Glutamatergic neuron (in vitro differentiated cells): ENCODE data around the gene PPP3R1. TPM values are rescaled to one million over a fixed set of nuclear protein-coding genes. Genes with fewer than 3 reads are reported as not detected.

Source experiments
- DNase-seq: peaks from one replicate; pipeline ENCODE4 v3.0.0; 2022
- H3K27ac Mint-ChIP-seq: one replicate; pipeline ENCODE4 v1.8.0; 2020; ENCODE audit warnings: mild to moderate bottlenecking, mixed read lengths, inconsistent platforms; ENCODE audit not compliant: unreplicated experiment
- H3K27me3 Mint-ChIP-seq: one replicate; pipeline ENCODE4 v1.8.0; 2020; ENCODE audit warnings: mild to moderate bottlenecking, moderate library complexity, mixed read lengths, inconsistent platforms; ENCODE audit not compliant: unreplicated experiment
- H3K36me3 Mint-ChIP-seq: one replicate; pipeline ENCODE4 v1.8.0; 2020; ENCODE audit warnings: mild to moderate bottlenecking, mixed read lengths, inconsistent platforms; ENCODE audit not compliant: unreplicated experiment
- H3K4me1 Mint-ChIP-seq: one replicate; pipeline ENCODE4 v1.8.0; 2020; ENCODE audit warnings: mild to moderate bottlenecking, low read depth, mixed read lengths, inconsistent platforms; ENCODE audit not compliant: unreplicated experiment
- H3K4me3 Mint-ChIP-seq: one replicate; pipeline ENCODE4 v1.8.0; 2020; ENCODE audit warnings: mild to moderate bottlenecking, mixed read lengths, inconsistent platforms; ENCODE audit not compliant: unreplicated experiment
- H3K9me3 Mint-ChIP-seq: one replicate; pipeline ENCODE4 v1.8.0; 2020; ENCODE audit warnings: mild to moderate bottlenecking, moderate library complexity, mixed read lengths, inconsistent platforms; ENCODE audit not compliant: unreplicated experiment
- total RNA-seq: library from RNA; stranded (reverse); fragmentation: NEBNext Ultra II Directional; extraction: Animal tissue kit (Norgen Biotek cat#: 25700); gene quantifications from one replicate; pipeline ENCODE4 v1.2.1, GENCODE V29; 2021; ENCODE audit not compliant: unreplicated experiment
- TF ChIP-seq, protein P1 (sequence below): fragments of 200-600 bp; sonication (generic); IDR thresholded peaks from one replicate; pipeline ENCODE4 v1.5.0; 2021; ENCODE audit not compliant: partially characterized antibody, unreplicated experiment

PPP3R1 gene
- total RNA-seq, 1 donor from 2014 or later: 53.4 TPM

DNA sequence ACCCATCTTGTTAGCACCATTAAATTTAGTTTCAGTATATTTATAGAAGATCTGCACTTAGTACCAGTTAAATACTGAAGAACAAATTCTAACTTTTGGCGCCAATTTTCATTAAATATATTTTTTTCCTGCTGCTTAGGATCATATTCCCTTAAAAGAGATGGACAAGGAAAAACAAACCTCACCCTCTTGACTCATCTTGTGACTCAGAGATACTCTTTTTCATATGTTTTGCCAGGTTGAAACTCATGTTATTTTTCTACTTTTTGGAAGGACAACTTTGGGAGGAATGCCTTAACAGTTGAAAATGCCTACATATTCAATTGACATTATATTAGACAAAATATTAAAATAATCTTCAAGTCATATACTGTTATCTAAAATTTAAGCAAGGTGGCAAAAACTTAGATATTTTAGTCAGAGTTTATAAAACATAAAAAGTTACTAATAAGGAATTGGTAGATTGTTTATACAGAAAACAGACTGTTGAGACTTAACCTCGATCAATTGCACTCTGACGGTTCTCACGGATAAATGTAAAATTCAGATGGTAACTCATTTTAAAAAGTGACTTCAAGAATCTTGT lies 58.5 kb downstream of the PPP3R1 start:
- Mint-ChIP-seq H3K4me1 (no peaks in the 10 kb centered on the region), H3K27ac (no peak overlapping the region), H3K36me3 (no peaks in the 10 kb centered on the region)

GRCh38 chr2:68193144-68193543 lies 59.2 kb downstream of the PPP3R1 start:
- Mint-ChIP-seq H3K36me3 (no peaks in the 10 kb centered on the region), H3K27ac (no peak overlapping the region), H3K4me3 (no peak overlapping the region), H3K9me3 (peaks cover 1% of the 10 kb centered on the region), H3K4me1 (peaks cover under 1% of the 10 kb centered on the region), H3K27me3 (no peaks in the 10 kb centered on the region)
- TF ChIP-seq, protein P1, sequence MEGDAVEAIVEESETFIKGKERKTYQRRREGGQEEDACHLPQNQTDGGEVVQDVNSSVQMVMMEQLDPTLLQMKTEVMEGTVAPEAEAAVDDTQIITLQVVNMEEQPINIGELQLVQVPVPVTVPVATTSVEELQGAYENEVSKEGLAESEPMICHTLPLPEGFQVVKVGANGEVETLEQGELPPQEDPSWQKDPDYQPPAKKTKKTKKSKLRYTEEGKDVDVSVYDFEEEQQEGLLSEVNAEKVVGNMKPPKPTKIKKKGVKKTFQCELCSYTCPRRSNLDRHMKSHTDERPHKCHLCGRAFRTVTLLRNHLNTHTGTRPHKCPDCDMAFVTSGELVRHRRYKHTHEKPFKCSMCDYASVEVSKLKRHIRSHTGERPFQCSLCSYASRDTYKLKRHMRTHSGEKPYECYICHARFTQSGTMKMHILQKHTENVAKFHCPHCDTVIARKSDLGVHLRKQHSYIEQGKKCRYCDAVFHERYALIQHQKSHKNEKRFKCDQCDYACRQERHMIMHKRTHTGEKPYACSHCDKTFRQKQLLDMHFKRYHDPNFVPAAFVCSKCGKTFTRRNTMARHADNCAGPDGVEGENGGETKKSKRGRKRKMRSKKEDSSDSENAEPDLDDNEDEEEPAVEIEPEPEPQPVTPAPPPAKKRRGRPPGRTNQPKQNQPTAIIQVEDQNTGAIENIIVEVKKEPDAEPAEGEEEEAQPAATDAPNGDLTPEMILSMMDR: no peak
- DNase-seq: no peak

More for the DNA sequence above, 58.5 kb downstream of the PPP3R1 start:
- Mint-ChIP-seq H3K4me3 (no peak overlapping the region), H3K27me3 (no peaks in the 10 kb centered on the region), H3K9me3 (no peaks in the 10 kb centered on the region)
- DNase-seq: no peak
- TF ChIP-seq, protein P1: no peak

- peaks cover 1% of the 10 kb centered on the region for H3K4me1 Mint-ChIP-seq
- no peaks in the 10 kb centered on the region for H3K36me3 Mint-ChIP-seq
- H3K9me3 Mint-ChIP-seq: peaks cover 1% of the 10 kb centered on the region
- H3K27me3 Mint-ChIP-seq: no peaks in the 10 kb centered on the region
- TF ChIP-seq, protein P1: no peak
- H3K27ac Mint-ChIP-seq: no peak overlapping the region
- DNase-seq: no peak
- no peak overlapping the region for H3K4me3 Mint-ChIP-seq
Measured at GRCh38 chr2:68190991-68191731, 61.2 kb downstream of the PPP3R1 start.

- H3K27ac Mint-ChIP-seq: no peak overlapping the region
- no peaks in the 10 kb centered on the region for H3K27me3 Mint-ChIP-seq
- TF ChIP-seq, protein P1: no peak
- peaks cover 1% of the 10 kb centered on the region for H3K4me1 Mint-ChIP-seq
- DNase-seq: no peak
- H3K4me3 Mint-ChIP-seq: no peak overlapping the region
- peaks cover 1% of the 10 kb centered on the region for H3K9me3 Mint-ChIP-seq
- H3K36me3 Mint-ChIP-seq: no peaks in the 10 kb centered on the region
Measured at GRCh38 chr2:68189991-68190784, 62.1 kb downstream of the PPP3R1 start.
